Gastroesophageal sphincter (tissue), 4 donors: ENCODE results near the gene TMEM138. TPM values are rescaled to one million over a fixed set of nuclear protein-coding genes. Genes with fewer than 3 reads are reported as not detected.

Experiments
- ATAC-seq: fragments of 150-250 bp; one replicate; pipeline ENCODE4 v1.9.1; 2016; ENCODE audit warnings: mild to moderate bottlenecking, moderate library complexity
- H3K27ac ChIP-seq, 4 donors: fragments of 200-600 bp; sonication (generic) in 3 of 4; 1 replicate in 3 of 4; 2 replicates in 1 of 4; pipeline ENCODE4 v1.5.1; 2016 to 2019
- H3K27me3 ChIP-seq: fragments of 200-600 bp; sonication (generic); one replicate; pipeline ENCODE4 v1.5.1; 2019
- H3K36me3 ChIP-seq, 2 donors: fragments of 200-600 bp; sonication (generic); one replicate each; pipeline ENCODE4 v1.5.1; 2019; ENCODE audit warnings: control low read depth in 1 of 2
- H3K4me1 ChIP-seq, 3 donors: fragments of 200-600 bp; sonication (generic); 1 replicate in 2 of 3; 2 replicates in 1 of 3; pipeline ENCODE4 v1.5.1; 2016 to 2019; ENCODE audit warnings: control low read depth in 2 of 3
- H3K4me3 ChIP-seq, 2 donors: fragments of 200-600 bp; sonication (generic); one replicate each; pipeline ENCODE4 v1.5.1; 2019; ENCODE audit warnings: mild to moderate bottlenecking in 1 of 2, moderate library complexity in 1 of 2
- H3K9me3 ChIP-seq, 3 donors: fragments of 200-600 bp; sonication (generic); one replicate each; pipeline ENCODE4 v1.5.1; 2017 to 2019; ENCODE audit warnings: control low read depth in 2 of 3
- CTCF ChIP-seq, 4 experiments: fragments of 200-600 bp in 2 of 4; fragments of 450-650 bp in 2 of 4; sonication (generic) in 1 of 4; IDR thresholded peaks; one replicate each; pipeline ENCODE4 v1.5.1; 2017 to 2019; ENCODE audit warnings: antibody characterized with exemption in 4 of 4, mild to moderate bottlenecking in 2 of 4, moderate library complexity in 2 of 4
- EP300 ChIP-seq: sonication (generic); formaldehyde crosslinking; IDR thresholded peaks from one replicate; pipeline ENCODE4 v1.6.1; 2017; ENCODE audit warnings: antibody characterized with exemption, mild to moderate bottlenecking
- POLR2A ChIP-seq, 2 donors: fragments of 450-650 bp; IDR thresholded peaks; one replicate each; pipeline ENCODE4 v1.6.1; 2017; ENCODE audit warnings: antibody characterized with exemption in 2 of 2, mild to moderate bottlenecking in 2 of 2, moderate library complexity in 1 of 2
- POLR2AphosphoS5 ChIP-seq: sonication (generic); formaldehyde crosslinking; IDR thresholded peaks from one replicate; pipeline ENCODE4 v1.6.1; 2017; ENCODE audit warnings: antibody characterized with exemption
- WGBS, 2 donors: methylation state at CpG; one replicate each; pipeline ENCODE4 v1.1.5; 2018; ENCODE audit warnings: low coverage in 1 of 2; 5-methylcytosine and 5-hydroxymethylcytosine counted together
- total RNA-seq, 4 donors: library from RNA; depleted of rRNA; stranded (reverse); fragments of >200 nt; gene quantifications; one replicate each; pipeline ENCODE4 v1.1.0, GENCODE V29; 2016

Gene TMEM138
- total RNA-seq, 4 donors from 2014 or later, result 18.3 to 37.0 (median 21.7) TPM

GRCh38 chr11:61356706-61357105 is 5.5 kb upstream of the TMEM138 start:
- Histone ChIP-seq H3K27me3 (no peaks in the 10 kb centered on the region), H3K9me3 (no peaks in the 10 kb centered on the region), H3K4me1 (peaks cover 0 to 32% (median 2%) of the 10 kb centered on the region in 3 donors), H3K4me3 (no peak overlapping the region), H3K27ac (no peak overlapping the region), H3K36me3 (peaks cover 0 to 51% of the 10 kb centered on the region in 2 donors)
- TF ChIP-seq POLR2AphosphoS5 (no peak), EP300 (no peak), POLR2A (IDR thresholded peaks at IDR 0.05) (no peak), CTCF (IDR thresholded peaks at IDR 0.05) (no peak)
- ATAC-seq, result no peak
- WGBS, 2 donors, result 95% methylated on average over 3 of the region's 4 CpGs; no CpG with 5 or more reads in 1 of the 2 donors

- Histone ChIP-seq H3K27me3 (no peaks in the 10 kb centered on the region), H3K27ac (no peak overlapping the region), H3K9me3 (no peaks in the 10 kb centered on the region), H3K4me1 (peaks cover 0 to 32% (median 2%) of the 10 kb centered on the region in 3 donors), H3K4me3 (no peak overlapping the region), H3K36me3 (peaks cover 0 to 44% of the 10 kb centered on the region in 2 donors)
- WGBS, 2 donors, result 84 to 100% methylated on average over 5 of the region's 9 CpGs
- TF ChIP-seq EP300 (no peak), POLR2A (IDR thresholded peaks at IDR 0.05) (no peak), CTCF (IDR thresholded peaks at IDR 0.05) (no peak), POLR2AphosphoS5 (no peak)
- no peak for ATAC-seq
These were observed 4.8 kb upstream of the TMEM138 start for GRCh38 chr11:61357233-61357893.

DNA sequence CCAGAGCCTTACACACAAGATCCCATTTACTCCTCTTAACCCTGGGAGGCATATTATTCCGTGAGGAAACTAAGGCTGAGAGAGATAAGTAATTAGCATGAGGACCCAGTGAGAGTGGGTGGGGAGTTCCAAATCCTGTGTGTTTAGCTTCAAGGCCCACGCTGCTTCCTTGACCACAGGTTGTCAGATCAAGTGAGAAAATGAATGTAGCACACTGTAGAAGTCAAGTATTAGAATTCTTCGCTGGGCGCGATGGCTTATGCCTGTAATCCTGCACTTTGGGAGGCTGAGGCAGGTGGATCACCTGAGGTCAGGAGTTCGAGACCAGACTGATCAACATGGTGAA is 4.3 kb upstream of the TMEM138 start:
- no peak overlapping the region for H3K27ac ChIP-seq
- H3K36me3 ChIP-seq, result peaks cover 0 to 39% of the 10 kb centered on the region in 2 donors
- H3K4me1 ChIP-seq, result peaks cover 0 to 37% (median 2%) of the 10 kb centered on the region in 3 donors
- no peak overlapping the region for H3K4me3 ChIP-seq
- H3K27me3 ChIP-seq, result no peaks in the 10 kb centered on the region
- no peaks in the 10 kb centered on the region for H3K9me3 ChIP-seq
- TF ChIP-seq POLR2A (IDR thresholded peaks at IDR 0.05), result no peak
- TF ChIP-seq CTCF (IDR thresholded peaks at IDR 0.05), result no peak
- TF ChIP-seq EP300, result no peak
- no peak for TF ChIP-seq POLR2AphosphoS5
- 86 to 100% methylated on average over 1 to 2 of the region's 6 CpGs for WGBS, 2 donors
- ATAC-seq, result no peak

- Histone ChIP-seq H3K27ac (no peak overlapping the region), H3K4me3 (no peak overlapping the region), H3K9me3 (no peaks in the 10 kb centered on the region), H3K4me1 (peaks cover 0 to 44% (median 9%) of the 10 kb centered on the region in 3 donors), H3K36me3 (peaks cover 0 to 32% of the 10 kb centered on the region in 2 donors), H3K27me3 (no peaks in the 10 kb centered on the region)
- TF ChIP-seq CTCF (IDR thresholded peaks at IDR 0.05) (no peak), POLR2AphosphoS5 (no peak), EP300 (no peak), POLR2A (IDR thresholded peaks at IDR 0.05) (no peak)
- WGBS, 2 donors, result 92 to 96% methylated on average over 5 to 10 of the region's 11 CpGs
- no peak for ATAC-seq
These were observed 3.6 kb upstream of the TMEM138 start for GRCh38 chr11:61358566-61358965.

GRCh38 chr11:61359516-61359915 is 2.7 kb upstream of the TMEM138 start:
- H3K27ac ChIP-seq, result no peak overlapping the region

More at GRCh38 chr11:61359516-61359915, 2.7 kb upstream of the TMEM138 start:
- no peak for TF ChIP-seq EP300
- no peak for TF ChIP-seq POLR2A (IDR thresholded peaks at IDR 0.05)
- no peak for TF ChIP-seq CTCF (IDR thresholded peaks at IDR 0.05)
- no peak for TF ChIP-seq POLR2AphosphoS5
- Histone ChIP-seq H3K27me3 (no peaks in the 10 kb centered on the region), H3K4me3 (no peak overlapping the region), H3K36me3 (peaks cover 0 to 31% of the 10 kb centered on the region in 2 donors), H3K9me3 (no peaks in the 10 kb centered on the region), H3K4me1 (peaks cover 0 to 50% (median 9%) of the 10 kb centered on the region in 3 donors)
- 64 to 92% methylated on average over 2 to 4 of the region's 6 CpGs for WGBS, 2 donors
- ATAC-seq, result no peak
